GM06990 (cell line): ENCODE results near the gene MCM7.

Experiments used
- DNase-seq: peaks from one replicate; pipeline ENCODE4 v3.0.0-alpha.2; 2011; ENCODE audit not compliant: insufficient read length; ENCODE audit errors: extremely low read depth
- H3K27me3 ChIP-seq: replicated peaks from 2 replicates; pipeline ENCODE4 v1.6.0; 2011; ENCODE audit warnings: low read length; ENCODE audit not compliant: control insufficient read depth, insufficient read depth
- H3K36me3 ChIP-seq: 2 replicates; pipeline ENCODE4 v1.5.1; 2011; ENCODE audit warnings: low read length; ENCODE audit not compliant: control insufficient read depth, insufficient read depth
- H3K4me3 ChIP-seq: replicated peaks from 2 replicates; pipeline ENCODE4 v1.5.1; 2011; ENCODE audit warnings: low read depth, mild to moderate bottlenecking, control low read depth, low read length
- CTCF ChIP-seq: IDR thresholded peaks from 2 replicates; pipeline ENCODE4 v1.5.1; 2011; ENCODE audit warnings: low read length, control low read depth, mild to moderate bottlenecking, inconsistent platforms; ENCODE audit not compliant: insufficient read depth, poor library complexity, severe bottlenecking

Gene MCM7

DNA sequence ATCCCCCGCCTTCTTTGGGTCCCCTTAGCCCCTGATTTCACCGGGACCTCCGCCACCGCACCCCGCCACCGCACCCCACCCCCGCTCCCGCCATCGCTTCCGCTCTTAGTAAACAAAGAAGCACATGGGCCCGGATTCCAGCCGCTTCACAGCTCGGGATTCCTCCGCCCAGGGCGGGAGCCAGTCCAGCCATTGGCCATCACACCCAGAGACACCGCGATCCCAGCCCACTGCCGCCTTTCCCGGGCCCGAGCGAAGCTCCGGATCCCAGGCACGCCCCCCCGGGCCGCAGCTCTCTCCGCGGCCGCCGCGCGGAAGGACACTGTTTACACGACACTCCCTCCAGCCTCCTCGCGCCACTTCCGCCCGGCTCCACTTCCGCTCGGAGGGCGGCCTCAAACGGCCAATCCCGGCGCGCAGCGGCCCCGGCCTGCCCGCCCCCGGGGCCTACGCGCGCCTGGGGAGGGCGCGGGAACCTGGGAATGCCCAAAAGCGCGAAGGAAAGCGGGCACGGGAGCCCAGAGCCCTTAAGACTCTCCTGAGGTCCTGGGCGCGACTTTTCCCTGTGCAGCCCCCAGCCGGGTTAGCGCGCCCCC lies 679 bp downstream of the MCM7 start:
- no peak for TF ChIP-seq CTCF
- peak overlapping the region; percentile 83 for H3K4me3 ChIP-seq
- no peaks in the 10 kb centered on the region for H3K27me3 ChIP-seq
- peaks cover 34% of the 10 kb centered on the region for H3K36me3 ChIP-seq
- peak; percentile 96 for DNase-seq

DNA sequence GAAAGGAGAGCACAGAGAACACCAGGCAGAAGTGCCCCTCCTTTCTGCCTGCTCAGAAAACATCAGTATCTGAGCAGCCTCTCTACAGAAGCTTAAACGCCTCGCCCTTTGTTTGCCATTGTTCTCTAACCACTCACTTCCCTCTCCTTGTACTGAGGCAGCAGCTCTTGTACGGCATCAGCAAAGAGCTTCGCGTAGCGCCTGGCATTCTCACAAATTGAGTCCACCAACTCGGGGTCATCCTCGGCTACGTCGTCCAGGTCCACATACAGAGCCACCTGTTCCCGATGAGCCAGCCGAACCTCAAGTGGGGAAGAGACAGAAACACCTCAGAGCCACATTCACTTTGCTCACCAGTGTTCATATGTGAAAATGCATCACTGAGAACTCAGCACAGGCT lies 1.7 kb downstream of the MCM7 start:
- Histone ChIP-seq H3K4me3 (peak overlapping the region; percentile 83), H3K36me3 (peaks cover 38% of the 10 kb centered on the region), H3K27me3 (no peaks in the 10 kb centered on the region)
- DNase-seq: no peak
- TF ChIP-seq CTCF: no peak

GRCh38 chr7:100098913-100099312 lies 2.3 kb downstream of the MCM7 start:
- no peak for DNase-seq
- no peak for TF ChIP-seq CTCF
- no peaks in the 10 kb centered on the region for H3K27me3 ChIP-seq
- no peak overlapping the region for H3K4me3 ChIP-seq
- H3K36me3 ChIP-seq: peaks cover 42% of the 10 kb centered on the region

- H3K27me3 ChIP-seq: no peaks in the 10 kb centered on the region
- DNase-seq: no peak
Observed at GRCh38 chr7:100095704-100096103, 5.5 kb downstream of the MCM7 start.

DNA sequence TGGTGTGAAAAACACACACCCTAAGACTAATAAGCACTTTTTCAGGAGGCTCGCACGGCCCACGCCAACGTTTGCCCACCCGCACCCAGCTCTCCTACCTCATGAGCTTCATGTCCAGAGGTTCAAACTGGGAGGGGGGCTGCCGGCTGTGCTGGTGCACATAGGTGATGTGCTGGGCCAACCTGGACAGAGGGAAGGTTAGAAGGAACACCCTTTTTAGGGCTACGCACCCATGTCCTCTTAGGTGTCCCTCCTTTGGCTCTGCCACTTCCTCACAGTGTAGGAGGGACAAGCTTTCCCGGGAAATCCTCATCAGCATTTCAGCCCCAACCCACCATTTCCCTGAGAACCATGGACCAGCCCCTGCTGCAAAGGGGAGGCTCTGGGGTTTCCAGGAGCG lies 5.9 kb downstream of the MCM7 start:
- Histone ChIP-seq H3K27me3 (no peaks in the 10 kb centered on the region), H3K36me3 (peaks cover 74% of the 10 kb centered on the region), H3K4me3 (no peak overlapping the region)
- TF ChIP-seq CTCF: no peak
- DNase-seq: no peak

More at GRCh38 chr7:100095704-100096103, 5.5 kb downstream of the MCM7 start:
- peaks cover 70% of the 10 kb centered on the region for H3K36me3 ChIP-seq
- TF ChIP-seq CTCF: no peak
- no peak overlapping the region for H3K4me3 ChIP-seq

DNA sequence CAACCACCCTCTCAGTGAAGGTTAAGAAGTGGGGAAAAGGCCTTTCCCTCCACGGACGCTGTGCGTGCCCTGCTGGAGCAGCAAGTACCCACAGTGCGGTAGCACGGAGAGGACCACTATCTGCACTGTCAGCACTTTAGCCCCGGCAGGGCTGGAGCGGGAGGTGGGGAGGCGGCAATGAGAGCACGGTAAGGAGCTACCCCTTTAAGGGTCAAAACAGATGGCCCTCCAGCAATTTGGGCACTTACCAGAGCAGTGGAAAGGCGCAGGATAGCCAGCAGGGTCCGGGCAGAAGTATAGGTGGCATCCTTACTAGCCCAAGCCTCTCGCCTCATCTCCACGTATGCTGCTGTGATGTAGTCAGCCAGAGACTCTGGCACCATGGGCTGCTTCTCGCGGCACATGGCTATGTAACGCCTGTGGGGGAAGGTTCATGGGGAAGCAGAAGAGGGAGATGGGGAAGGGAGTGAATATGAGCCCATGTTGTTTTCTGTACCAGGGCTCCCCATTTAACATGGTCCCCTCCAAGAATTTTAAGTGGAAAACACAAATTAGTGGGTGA lies 7.2 kb downstream of the MCM7 start:
- no peak for TF ChIP-seq CTCF
- Histone ChIP-seq H3K4me3 (no peak overlapping the region), H3K36me3 (peaks cover 68% of the 10 kb centered on the region), H3K27me3 (no peaks in the 10 kb centered on the region)
- DNase-seq: no peak
